Prostate gland (tissue), 2 donors: ENCODE data around the gene IGSF9. TPM values are rescaled to one million over a fixed set of nuclear protein-coding genes. Genes with fewer than 3 reads are reported as not detected.

Experiments used
- DNase-seq: peaks from one replicate; pipeline ENCODE4 v3.0.0-alpha.2; 2019; ENCODE audit warnings: low spot score
- H3K27ac ChIP-seq, 2 donors: fragments of 200-600 bp; sonication (generic); 2 replicates each; pipeline ENCODE4 v1.5.1; 2017 to 2019
- H3K27me3 ChIP-seq: fragments of 200-600 bp; sonication (generic); replicated peaks from 2 replicates; pipeline ENCODE4 v1.5.1; 2019; ENCODE audit not compliant: insufficient read depth
- H3K36me3 ChIP-seq, 2 donors: fragments of 200-600 bp; sonication (generic); 1 replicate in 1 of 2; 2 replicates in 1 of 2; pipeline versions ENCODE4 v1.5.1 to v1.8.1; 2017 to 2019
- H3K4me1 ChIP-seq: fragments of 200-600 bp; sonication (generic); replicated peaks from 2 replicates; pipeline ENCODE4 v1.5.1; 2019
- H3K4me3 ChIP-seq, 2 donors: fragments of 200-600 bp; sonication (generic); 2 replicates each; pipeline ENCODE4 v1.5.1; 2017 to 2019
- H3K9me3 ChIP-seq: fragments of 200-600 bp; sonication (generic); 2 replicates; pipeline ENCODE4 v1.5.1; 2017
- POLR2A ChIP-seq: fragments of 450-650 bp; IDR thresholded peaks from one replicate; pipeline ENCODE4 v1.6.1; 2016; ENCODE audit warnings: antibody characterized with exemption, mild to moderate bottlenecking
- POLR2AphosphoS5 ChIP-seq: sonication (generic); formaldehyde crosslinking; IDR thresholded peaks from one replicate; pipeline ENCODE4 v1.6.1; 2017; ENCODE audit warnings: antibody characterized with exemption
- WGBS: methylation state at CpG from one replicate; pipeline ENCODE4 v1.1.5; 2018; 5-methylcytosine and 5-hydroxymethylcytosine counted together
- intact Hi-C: fragments of 100-400 bp; cut with DNase I; formaldehyde crosslinking; loops from one replicate; pipeline ENCODE4 v1.14.2; 2022
- total RNA-seq, 2 donors: library from RNA; depleted of rRNA; stranded (reverse); fragments of >200 nt; gene quantifications; one replicate each; pipeline ENCODE4 v1.1.0, GENCODE V29; 2016
- TF ChIP-seq, protein P1 (sequence below), 4 experiments: fragments of 200-600 bp in 2 of 4; fragments of 450-650 bp in 2 of 4; sonication (generic) in 2 of 4; IDR thresholded peaks; 1 replicate in 3 of 4; 2 replicates in 1 of 4; pipeline ENCODE4 v1.5.1; 2016 to 2019; ENCODE audit warnings: antibody characterized with exemption in 4 of 4, mild to moderate bottlenecking in 2 of 4, moderate library complexity in 2 of 4

IGSF9 gene
- total RNA-seq, 2 donors from 2014 or later: 7.6 to 17.3 TPM

DNA sequence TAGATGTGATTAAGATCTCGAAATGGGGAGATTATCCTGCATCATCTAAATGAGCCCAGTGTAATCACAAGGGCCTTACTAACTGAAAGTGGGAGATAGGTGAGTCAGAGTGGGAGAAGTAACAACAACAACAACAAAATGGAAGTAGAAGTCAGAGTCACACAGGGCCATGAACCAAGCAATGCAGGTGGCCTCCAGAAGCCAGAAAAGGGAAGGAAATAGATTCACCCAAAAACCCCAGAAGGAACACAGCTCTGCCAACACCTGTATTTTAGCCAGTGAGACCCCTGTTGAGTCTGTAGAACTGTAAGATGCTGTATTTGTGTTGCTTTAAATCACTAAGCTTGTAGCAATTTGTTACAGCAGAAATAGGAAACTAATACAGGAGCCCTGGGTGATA is 24.2 kb downstream of the IGSF9 start:
- intact Hi-C loops: loop anchor here (10.0 kb wide), 1 partner anchor 66 kb away; no protein-coding TSS in a partner anchor
- Histone ChIP-seq H3K9me3 (no peaks in the 10 kb centered on the region), H3K27me3 (no peaks in the 10 kb centered on the region), H3K4me1 (peaks cover 17% of the 10 kb centered on the region), H3K36me3 (peaks cover 7 to 15% of the 10 kb centered on the region in 2 donors), H3K4me3 (no peak overlapping the region), H3K27ac (no peak overlapping the region)
- WGBS: 73% methylated on average over 1 of the region's 1 CpG
- DNase-seq: no peak
- no peak for TF ChIP-seq POLR2AphosphoS5
- TF ChIP-seq, protein P1, sequence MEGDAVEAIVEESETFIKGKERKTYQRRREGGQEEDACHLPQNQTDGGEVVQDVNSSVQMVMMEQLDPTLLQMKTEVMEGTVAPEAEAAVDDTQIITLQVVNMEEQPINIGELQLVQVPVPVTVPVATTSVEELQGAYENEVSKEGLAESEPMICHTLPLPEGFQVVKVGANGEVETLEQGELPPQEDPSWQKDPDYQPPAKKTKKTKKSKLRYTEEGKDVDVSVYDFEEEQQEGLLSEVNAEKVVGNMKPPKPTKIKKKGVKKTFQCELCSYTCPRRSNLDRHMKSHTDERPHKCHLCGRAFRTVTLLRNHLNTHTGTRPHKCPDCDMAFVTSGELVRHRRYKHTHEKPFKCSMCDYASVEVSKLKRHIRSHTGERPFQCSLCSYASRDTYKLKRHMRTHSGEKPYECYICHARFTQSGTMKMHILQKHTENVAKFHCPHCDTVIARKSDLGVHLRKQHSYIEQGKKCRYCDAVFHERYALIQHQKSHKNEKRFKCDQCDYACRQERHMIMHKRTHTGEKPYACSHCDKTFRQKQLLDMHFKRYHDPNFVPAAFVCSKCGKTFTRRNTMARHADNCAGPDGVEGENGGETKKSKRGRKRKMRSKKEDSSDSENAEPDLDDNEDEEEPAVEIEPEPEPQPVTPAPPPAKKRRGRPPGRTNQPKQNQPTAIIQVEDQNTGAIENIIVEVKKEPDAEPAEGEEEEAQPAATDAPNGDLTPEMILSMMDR (IDR thresholded peaks at IDR 0.05): no peak
- TF ChIP-seq POLR2A: no peak

DNA sequence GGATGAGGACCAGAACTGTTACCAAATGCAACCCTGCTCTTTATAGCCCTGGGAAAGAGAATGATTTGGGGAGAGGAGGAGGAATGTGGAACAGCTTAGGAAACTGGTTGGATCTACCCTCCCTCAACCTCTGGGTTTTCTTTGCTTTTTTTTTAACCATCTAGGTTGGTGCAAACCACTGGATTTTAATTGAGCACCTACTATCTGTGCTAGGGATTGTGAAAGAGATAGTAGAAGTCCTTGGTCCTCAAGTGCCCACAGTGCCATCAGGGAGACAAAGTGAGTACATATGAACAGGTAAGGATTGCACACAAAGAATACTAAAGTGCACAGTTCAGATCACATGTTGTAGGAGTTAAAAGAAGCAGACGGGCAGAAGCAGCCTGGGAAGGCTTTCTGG is 24.8 kb downstream of the IGSF9 start:
- intact Hi-C loops: loop anchor here (10.0 kb wide), 1 partner anchor 66 kb away; no protein-coding TSS in a partner anchor
- H3K4me1 ChIP-seq: peaks cover 13% of the 10 kb centered on the region
- WGBS: 92% methylated on average over 1 of the region's 1 CpG
- no peak overlapping the region for H3K4me3 ChIP-seq
- DNase-seq: no peak
- TF ChIP-seq, protein P1 (IDR thresholded peaks at IDR 0.05): no peak
- TF ChIP-seq POLR2AphosphoS5 (no peak), POLR2A (no peak)
- no peaks in the 10 kb centered on the region for H3K9me3 ChIP-seq
- no peaks in the 10 kb centered on the region for H3K27me3 ChIP-seq
- peaks cover 7 to 15% of the 10 kb centered on the region in 2 donors for H3K36me3 ChIP-seq
- no peak overlapping the region for H3K27ac ChIP-seq

DNA sequence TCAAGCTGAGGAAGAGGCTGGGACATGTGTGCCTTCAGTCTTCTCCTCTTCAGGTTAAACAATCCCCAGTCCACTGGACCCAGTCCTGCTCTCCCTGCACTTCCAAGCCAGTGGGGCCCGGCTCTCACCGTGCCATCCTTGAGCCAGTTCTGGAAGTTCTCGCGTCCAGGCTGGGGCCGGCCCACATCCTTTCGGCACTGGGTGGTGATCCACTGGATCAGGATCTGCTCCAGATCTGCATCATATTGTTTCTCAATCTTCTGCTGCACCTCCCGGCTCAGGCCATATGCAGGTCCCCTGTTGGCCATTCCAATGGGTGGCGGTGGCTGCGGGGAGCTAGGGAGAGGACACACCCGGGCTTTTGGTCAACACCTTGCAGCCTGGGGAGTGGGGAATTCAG is 25.2 kb downstream of the IGSF9 start:
- Histone ChIP-seq H3K36me3 (peaks cover 7 to 15% of the 10 kb centered on the region in 2 donors), H3K27ac (no peak overlapping the region), H3K4me3 (no peak overlapping the region), H3K9me3 (no peaks in the 10 kb centered on the region), H3K4me1 (peaks cover 13% of the 10 kb centered on the region), H3K27me3 (no peaks in the 10 kb centered on the region)
- intact Hi-C loops: loop anchor here (10.0 kb wide), 1 partner anchor 65 kb away; no protein-coding TSS in a partner anchor
- DNase-seq: no peak
- TF ChIP-seq, protein P1 (IDR thresholded peaks at IDR 0.05): no peak
- no peak for TF ChIP-seq POLR2AphosphoS5
- no peak for TF ChIP-seq POLR2A
- WGBS: 88% methylated on average over 10 of the region's 10 CpGs

DNA sequence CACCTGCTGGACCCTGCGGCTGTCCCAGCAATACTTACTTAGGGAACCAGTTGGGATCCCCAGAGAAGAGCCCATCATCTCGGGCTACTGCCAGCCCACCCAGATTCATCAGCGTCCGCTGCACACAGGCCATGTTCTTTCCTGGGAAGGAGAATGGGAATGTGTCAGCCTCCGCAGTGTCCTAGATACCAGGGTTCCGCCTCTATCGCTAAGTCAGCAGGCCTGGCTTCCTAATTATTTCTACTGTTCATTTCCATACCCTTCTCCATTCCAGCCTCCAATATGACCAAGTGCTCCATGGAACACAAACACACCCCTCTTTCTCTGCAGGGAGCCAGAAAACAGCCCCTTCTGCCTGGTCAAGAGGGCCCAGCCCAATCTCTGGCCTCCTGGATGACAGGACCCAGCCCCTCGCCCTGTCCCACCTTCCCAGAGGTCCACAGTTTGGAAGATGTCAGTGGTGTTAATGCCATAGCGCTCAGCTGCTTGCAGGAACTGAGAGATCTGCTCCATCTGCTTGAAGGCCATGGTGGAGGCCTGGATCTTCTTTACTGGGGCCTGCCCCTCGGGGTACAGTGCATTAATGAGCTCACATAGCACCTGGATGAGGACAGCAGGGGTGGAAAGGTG is 26.1 kb downstream of the IGSF9 start:
- peaks cover 7 to 15% of the 10 kb centered on the region in 2 donors for H3K36me3 ChIP-seq
- H3K27ac ChIP-seq: no peak overlapping the region
- H3K27me3 ChIP-seq: no peaks in the 10 kb centered on the region
- 95% methylated on average over 10 of the region's 10 CpGs for WGBS
- intact Hi-C loops: no loop called here
- peaks cover 13% of the 10 kb centered on the region for H3K4me1 ChIP-seq
- no peaks in the 10 kb centered on the region for H3K9me3 ChIP-seq
- DNase-seq: no peak
- H3K4me3 ChIP-seq: no peak overlapping the region
- TF ChIP-seq POLR2A: no peak
- TF ChIP-seq, protein P1 (IDR thresholded peaks at IDR 0.05): no peak
- TF ChIP-seq POLR2AphosphoS5: no peak
